ENCODE results near the gene IGFBP4.

- TF ChIP-seq CTCF (conservative IDR thresholded peaks at IDR 0.05 in 1 of 2, IDR thresholded peaks at IDR 0.05 in 1 of 2; ENCODE audit: low read depth in 1 of 2, low read length in 2 of 2) (no peak), EZH2 (IDR thresholded peaks at IDR 0.05; ENCODE audit: low read length, missing control alignments) (no peak)
Observed at GRCh38 chr17:40468560-40468959, 25.3 kb downstream of the IGFBP4 start.
